ENCODE measurements around the gene BNC2. TPM values are rescaled to one million over a fixed set of nuclear protein-coding genes. Genes with fewer than 3 reads are reported as not detected.

Gene BNC2
- total RNA-seq, 1 experiment from 2014 or later: 16.1 TPM

DNA sequence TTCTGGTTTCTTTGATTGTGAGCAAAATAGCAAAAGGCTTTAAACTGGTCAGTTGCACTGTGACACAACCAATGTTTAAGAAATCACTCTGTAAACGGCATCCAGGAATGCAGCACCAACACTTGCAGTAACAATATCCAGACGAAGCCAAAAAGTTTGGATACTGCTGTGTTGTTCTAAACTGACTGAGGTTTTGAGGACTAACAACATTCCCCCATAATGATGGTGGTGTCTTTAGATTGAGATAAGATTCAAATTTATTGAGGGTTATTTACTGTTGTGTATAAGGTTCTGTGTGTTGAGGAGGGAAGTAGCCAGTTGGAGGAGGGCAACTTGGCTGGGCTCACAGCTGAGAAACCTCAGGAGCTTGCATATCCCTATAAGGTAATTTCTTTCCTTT, 353.6 kb downstream of the BNC2 start:
- no peaks in the 10 kb centered on the region for H3K36me3 ChIP-seq
- no peak overlapping the region for H3K27ac ChIP-seq
- H3K27me3 ChIP-seq: no peaks in the 10 kb centered on the region
- H3K4me1 ChIP-seq: peaks cover 21% of the 10 kb centered on the region
- no peak overlapping the region for H3K4me3 ChIP-seq
- no peak for DNase-seq
- no peaks in the 10 kb centered on the region for H3K9me3 ChIP-seq (replicated peaks)

DNA sequence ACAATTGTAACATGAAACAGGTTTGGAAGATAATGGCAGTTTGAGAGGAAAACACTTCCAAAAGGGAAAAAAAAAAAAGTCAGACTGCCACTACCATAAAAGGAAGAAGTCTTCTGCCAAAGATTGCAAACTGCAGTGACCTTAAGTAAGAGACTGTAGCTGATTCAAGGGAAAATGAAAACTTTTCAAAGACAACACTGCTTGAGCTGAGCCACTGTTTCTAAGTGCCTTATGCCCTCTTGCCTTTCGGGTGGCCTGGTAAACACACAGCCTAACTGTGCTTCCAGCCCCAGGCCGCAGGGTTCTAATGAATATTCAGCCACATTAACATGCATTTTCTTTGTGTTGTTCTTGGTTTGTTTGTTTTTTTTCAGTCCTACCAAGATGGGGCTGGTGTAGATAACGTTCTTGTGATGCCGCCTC, 354.6 kb downstream of the BNC2 start:
- no peaks in the 10 kb centered on the region for H3K27me3 ChIP-seq
- H3K27ac ChIP-seq: peak overlapping the region; percentile 33
- no peak overlapping the region for H3K4me3 ChIP-seq
- no peaks in the 10 kb centered on the region for H3K9me3 ChIP-seq (replicated peaks)
- DNase-seq: peak in 1 of 2 experiments; percentile 38
- no peaks in the 10 kb centered on the region for H3K36me3 ChIP-seq
- peaks cover 15% of the 10 kb centered on the region for H3K4me1 ChIP-seq

DNA sequence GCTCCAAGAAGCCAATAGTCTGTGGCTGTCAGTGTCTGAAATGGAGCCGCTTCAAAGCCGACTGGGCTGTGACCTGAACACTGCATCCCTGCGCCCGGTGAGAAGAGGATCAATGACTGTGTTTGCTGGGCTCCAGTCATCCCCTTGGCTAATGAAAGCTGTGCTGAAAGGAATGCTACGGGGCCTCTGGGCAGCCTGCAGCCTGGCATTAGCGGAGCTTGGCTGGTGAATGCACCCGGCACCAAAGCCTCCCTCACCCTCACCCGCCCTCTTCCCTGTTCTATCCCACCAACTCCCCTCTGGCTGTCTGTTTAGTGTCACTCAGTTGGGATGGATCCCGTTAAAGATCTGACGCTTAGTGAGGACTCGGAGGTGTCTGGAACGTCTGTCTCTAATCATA, 355.3 kb downstream of the BNC2 start:
- Histone ChIP-seq H3K4me3 (no peak overlapping the region), H3K4me1 (peaks cover 15% of the 10 kb centered on the region), H3K36me3 (no peaks in the 10 kb centered on the region), H3K9me3 (replicated peaks) (no peaks in the 10 kb centered on the region), H3K27me3 (no peaks in the 10 kb centered on the region), H3K27ac (no peak overlapping the region)
- DNase-seq: no peak

DNA sequence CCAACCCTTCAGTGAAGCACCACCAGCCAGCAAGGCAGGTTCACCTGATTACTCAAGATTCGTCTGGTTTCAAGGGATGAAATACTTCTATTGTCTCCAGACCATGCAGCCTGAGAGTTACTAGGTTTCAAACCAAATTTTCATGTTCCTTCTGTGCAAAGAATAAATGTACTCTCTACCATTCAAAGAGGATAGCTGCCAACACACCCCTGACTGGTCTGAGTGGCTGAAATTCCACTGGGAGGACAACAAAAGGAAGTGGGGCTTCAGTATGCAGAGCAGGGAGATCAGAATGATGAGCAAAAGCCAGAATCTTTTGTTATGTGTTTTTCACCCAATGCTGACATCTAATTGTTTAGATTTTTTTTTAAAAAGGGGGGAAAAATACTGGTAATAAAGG, 356.3 kb downstream of the BNC2 start:
- no peak for DNase-seq
- no peaks in the 10 kb centered on the region for H3K9me3 ChIP-seq (replicated peaks)
- peaks cover 15% of the 10 kb centered on the region for H3K4me1 ChIP-seq
- H3K36me3 ChIP-seq: no peaks in the 10 kb centered on the region
- no peak overlapping the region for H3K4me3 ChIP-seq
- no peaks in the 10 kb centered on the region for H3K27me3 ChIP-seq
- no peak overlapping the region for H3K27ac ChIP-seq

DNA sequence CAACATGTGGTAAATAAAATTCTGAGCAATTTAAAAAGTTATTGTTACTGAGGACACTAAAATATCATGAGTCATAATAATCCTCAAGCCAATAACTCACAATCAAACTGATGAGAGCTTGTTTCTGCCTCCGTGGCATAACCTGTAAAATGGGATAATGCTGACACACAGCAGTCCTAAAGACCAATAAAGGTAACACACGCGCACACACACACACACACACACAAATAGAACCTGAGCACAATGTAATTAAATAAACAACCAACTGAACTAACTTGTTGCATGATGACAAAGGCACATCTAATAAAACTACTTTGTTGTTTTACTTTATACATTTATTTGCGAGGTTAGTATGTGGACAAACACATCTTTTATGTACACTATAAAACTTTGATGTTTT, 358.2 kb downstream of the BNC2 start:
- Histone ChIP-seq H3K27ac (no peak overlapping the region), H3K4me1 (peaks cover 15% of the 10 kb centered on the region), H3K27me3 (no peaks in the 10 kb centered on the region), H3K36me3 (no peaks in the 10 kb centered on the region), H3K9me3 (replicated peaks) (no peaks in the 10 kb centered on the region), H3K4me3 (no peak overlapping the region)
- no peak for DNase-seq

DNA sequence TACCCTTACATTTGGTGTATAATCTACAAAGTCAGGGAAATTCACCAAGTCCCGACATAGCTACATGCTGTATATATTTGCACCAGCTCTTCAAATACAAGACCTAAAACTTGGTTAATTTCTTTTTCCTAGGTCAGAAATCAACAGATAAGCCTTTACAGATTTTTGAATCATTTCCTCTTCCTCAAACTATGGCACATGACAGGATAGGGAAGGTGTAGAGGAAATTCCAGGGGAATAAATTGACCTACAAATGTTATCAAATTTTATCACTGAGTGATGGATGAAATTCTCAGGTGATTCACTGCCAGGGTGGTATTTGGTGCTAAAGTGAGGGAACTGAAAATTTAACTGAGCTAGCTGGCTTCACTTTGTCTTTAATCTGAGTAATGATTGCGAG, 360.0 kb downstream of the BNC2 start:
- H3K4me3 ChIP-seq: no peak overlapping the region
- H3K36me3 ChIP-seq: no peaks in the 10 kb centered on the region
- H3K4me1 ChIP-seq: peaks cover 12% of the 10 kb centered on the region
- no peak for DNase-seq
- H3K9me3 ChIP-seq (replicated peaks): no peaks in the 10 kb centered on the region
- H3K27ac ChIP-seq: no peak overlapping the region
- no peaks in the 10 kb centered on the region for H3K27me3 ChIP-seq

DNA sequence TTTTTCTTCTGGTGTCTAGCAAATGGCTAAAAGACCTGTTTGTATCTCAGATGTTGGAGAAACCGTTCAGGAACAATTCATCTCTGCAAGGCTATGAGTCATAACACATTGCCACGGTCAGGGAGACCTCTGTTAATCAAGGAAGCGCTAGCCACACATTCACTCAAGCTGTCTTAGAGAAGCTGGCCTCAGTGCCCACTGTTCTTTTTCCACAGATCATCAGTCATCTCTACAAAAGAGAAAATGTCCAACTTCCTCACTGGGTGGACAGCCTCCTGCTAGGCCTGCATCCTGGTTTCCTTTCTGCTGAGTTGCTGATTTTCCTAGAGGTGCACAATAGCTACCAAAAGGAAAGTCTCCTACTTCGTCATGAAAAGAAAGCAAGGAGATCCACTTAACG, 360.5 kb downstream of the BNC2 start:
- Histone ChIP-seq H3K4me3 (no peak overlapping the region), H3K9me3 (replicated peaks) (no peaks in the 10 kb centered on the region), H3K27ac (no peak overlapping the region), H3K36me3 (no peaks in the 10 kb centered on the region), H3K4me1 (peaks cover 15% of the 10 kb centered on the region), H3K27me3 (no peaks in the 10 kb centered on the region)
- no peak for DNase-seq

DNA sequence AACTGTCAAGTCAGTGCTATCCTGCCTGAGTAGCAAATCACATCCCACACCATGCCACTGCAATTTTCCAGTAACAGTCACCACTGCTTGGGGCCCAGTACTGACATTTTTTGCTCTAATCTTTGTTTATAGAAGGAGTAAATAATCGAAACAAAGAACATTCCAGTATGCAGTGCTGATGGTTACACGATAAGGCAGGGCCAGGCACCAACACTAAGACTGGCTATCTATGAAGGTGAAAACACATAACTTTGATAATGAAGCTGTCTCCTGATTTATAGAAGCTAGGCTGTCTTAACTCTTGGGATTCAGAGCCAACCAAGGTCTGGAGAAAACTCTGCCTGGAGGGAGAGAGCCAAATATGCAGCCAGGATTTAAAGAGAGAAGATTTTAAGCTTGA, 365.3 kb downstream of the BNC2 start:
- Histone ChIP-seq H3K36me3 (no peaks in the 10 kb centered on the region), H3K4me1 (peaks cover 25% of the 10 kb centered on the region), H3K27me3 (no peaks in the 10 kb centered on the region), H3K4me3 (no peak overlapping the region), H3K9me3 (replicated peaks) (no peaks in the 10 kb centered on the region), H3K27ac (peak overlapping the region; percentile 57)
- peak; percentile 45 to 59 for DNase-seq

DNA sequence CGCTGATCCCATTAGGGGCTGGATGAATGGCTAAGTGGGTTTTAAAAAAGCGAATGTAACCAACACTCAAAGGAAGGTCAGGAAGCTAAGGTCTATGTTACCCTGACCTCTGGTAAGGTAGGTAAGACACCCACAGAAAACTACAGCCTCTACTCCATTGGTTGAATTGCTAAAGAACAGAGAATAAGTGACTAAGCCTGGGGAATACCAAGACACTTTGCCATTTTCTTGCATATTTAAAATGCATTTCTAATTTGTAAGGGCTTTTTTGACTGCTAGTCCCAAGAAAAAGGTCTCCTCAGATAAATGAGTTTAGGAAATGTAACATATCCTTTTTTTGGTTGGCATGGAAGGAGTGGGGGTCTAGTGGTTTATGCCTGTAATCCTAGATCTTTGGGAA, 368.7 kb downstream of the BNC2 start:
- DNase-seq: no peak
- no peaks in the 10 kb centered on the region for H3K9me3 ChIP-seq (replicated peaks)
- H3K36me3 ChIP-seq: no peaks in the 10 kb centered on the region
- no peak overlapping the region for H3K4me3 ChIP-seq
- H3K4me1 ChIP-seq: peaks cover 23% of the 10 kb centered on the region
- no peak overlapping the region for H3K27ac ChIP-seq
- H3K27me3 ChIP-seq: no peaks in the 10 kb centered on the region

DNA sequence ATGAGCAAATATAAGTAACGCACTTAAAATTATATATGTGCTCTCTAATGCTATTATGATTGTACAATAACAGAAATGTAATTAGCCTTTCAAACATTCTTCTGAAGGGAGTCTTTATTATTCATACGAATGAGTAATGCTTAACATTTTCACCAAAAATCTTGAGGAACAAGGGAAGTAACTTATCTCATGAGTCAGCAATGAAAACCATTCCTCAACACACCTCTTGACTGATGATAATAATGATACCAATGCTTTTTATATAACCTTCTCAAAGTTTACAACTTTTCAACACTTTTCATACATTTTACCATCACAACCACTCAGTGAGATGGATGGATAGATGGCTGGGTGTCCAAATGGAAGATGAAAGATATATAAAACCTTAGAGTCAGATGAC, 369.3 kb downstream of the BNC2 start:
- H3K27me3 ChIP-seq: no peaks in the 10 kb centered on the region
- H3K4me3 ChIP-seq: no peak overlapping the region
- H3K9me3 ChIP-seq (replicated peaks): no peaks in the 10 kb centered on the region
- no peak for DNase-seq
- peaks cover 22% of the 10 kb centered on the region for H3K4me1 ChIP-seq
- no peaks in the 10 kb centered on the region for H3K36me3 ChIP-seq
- no peak overlapping the region for H3K27ac ChIP-seq

DNA sequence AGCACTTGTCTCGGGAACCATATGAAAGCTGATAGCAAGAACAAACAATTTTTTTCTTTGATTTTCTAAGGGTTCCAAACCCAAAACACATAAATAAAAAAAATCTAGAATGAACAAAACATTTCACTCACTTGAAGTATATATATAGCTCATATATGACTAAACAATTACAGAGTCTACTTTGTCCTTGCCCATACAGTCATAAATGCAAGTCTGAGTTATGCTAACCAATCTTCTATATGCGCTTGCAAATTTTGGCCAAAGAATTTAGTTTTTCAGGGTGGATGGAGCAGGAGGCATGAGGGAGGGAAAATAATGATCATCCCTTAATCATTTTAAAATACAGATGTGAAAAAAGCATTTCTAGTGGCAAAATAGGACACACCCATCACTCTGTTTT, 370.1 kb downstream of the BNC2 start:
- Histone ChIP-seq H3K27me3 (no peaks in the 10 kb centered on the region), H3K27ac (no peak overlapping the region), H3K36me3 (no peaks in the 10 kb centered on the region), H3K9me3 (replicated peaks) (no peaks in the 10 kb centered on the region), H3K4me1 (peaks cover 14% of the 10 kb centered on the region), H3K4me3 (no peak overlapping the region)
- no peak for DNase-seq

DNA sequence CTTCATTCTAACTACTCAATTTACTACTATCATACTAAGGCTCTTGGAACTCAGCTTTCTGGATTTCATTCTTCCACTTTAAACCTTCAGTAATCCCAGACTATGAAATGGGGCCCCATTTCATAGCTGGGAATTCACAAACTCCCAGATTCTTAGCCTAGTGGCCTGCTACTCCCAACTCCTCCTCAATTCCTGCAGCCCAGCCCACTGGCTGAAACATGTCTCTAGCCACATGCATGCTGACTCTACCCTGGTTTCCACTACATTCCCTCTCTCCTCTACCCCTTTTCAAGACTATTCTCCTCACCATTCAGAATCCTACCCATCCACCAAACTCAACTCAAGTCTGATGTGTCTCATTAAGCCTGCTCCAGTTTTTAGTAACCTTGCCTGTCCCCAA, 370.6 kb downstream of the BNC2 start:
- H3K4me1 ChIP-seq: peaks cover 9% of the 10 kb centered on the region
- H3K4me3 ChIP-seq: no peak overlapping the region
- DNase-seq: no peak
- no peak overlapping the region for H3K27ac ChIP-seq
- H3K36me3 ChIP-seq: no peaks in the 10 kb centered on the region
- H3K9me3 ChIP-seq (replicated peaks): no peaks in the 10 kb centered on the region
- no peaks in the 10 kb centered on the region for H3K27me3 ChIP-seq

DNA sequence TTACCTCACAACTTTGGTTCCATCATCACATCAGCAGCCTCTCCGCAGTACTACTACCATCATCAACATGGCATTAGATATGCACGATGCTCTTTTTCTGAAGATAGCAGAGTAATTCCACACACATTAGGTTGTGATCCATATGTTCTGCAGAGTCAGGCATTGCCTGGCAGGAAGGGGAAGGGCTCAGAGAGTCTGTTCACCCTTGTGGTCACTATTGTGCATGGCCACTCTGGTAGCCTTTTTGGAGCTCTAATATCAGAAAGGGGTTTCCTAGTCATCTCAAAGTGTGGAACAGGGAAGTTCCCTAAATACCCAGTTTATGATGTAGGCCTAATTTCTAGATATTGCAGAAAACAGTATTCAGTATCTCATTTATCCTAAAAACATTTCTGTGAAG, 373.6 kb downstream of the BNC2 start:
- H3K4me1 ChIP-seq: no peaks in the 10 kb centered on the region
- H3K27me3 ChIP-seq: no peaks in the 10 kb centered on the region
- no peak for DNase-seq
- H3K27ac ChIP-seq: no peak overlapping the region
- no peaks in the 10 kb centered on the region for H3K9me3 ChIP-seq (replicated peaks)
- no peaks in the 10 kb centered on the region for H3K36me3 ChIP-seq
- no peak overlapping the region for H3K4me3 ChIP-seq

DNA sequence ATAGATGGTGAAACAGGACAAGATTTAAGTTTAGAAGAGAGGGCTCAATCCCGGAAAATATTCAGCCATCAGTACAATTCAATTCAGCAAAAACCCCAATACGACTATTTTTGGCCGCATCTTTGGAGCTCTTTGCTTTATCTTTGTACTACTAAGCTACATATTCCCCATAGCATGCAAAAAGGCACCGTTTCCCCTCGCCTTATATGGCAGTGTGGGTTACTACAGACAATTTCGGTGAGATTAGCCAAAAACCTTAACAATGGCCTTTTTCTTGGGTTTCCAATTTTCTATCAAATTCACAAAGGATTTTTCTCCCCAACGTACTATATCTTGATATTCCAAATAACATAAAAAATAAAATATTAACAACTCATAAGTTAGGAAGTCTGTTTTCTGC, 382.6 kb downstream of the BNC2 start:
- Histone ChIP-seq H3K9me3 (replicated peaks) (no peaks in the 10 kb centered on the region), H3K4me1 (peaks cover 12% of the 10 kb centered on the region), H3K36me3 (no peaks in the 10 kb centered on the region; the same call in 1 of the 2 replicates), H3K4me3 (no peak overlapping the region), H3K27me3 (no peaks in the 10 kb centered on the region), H3K27ac (no peak overlapping the region)
- DNase-seq: no peak

DNA sequence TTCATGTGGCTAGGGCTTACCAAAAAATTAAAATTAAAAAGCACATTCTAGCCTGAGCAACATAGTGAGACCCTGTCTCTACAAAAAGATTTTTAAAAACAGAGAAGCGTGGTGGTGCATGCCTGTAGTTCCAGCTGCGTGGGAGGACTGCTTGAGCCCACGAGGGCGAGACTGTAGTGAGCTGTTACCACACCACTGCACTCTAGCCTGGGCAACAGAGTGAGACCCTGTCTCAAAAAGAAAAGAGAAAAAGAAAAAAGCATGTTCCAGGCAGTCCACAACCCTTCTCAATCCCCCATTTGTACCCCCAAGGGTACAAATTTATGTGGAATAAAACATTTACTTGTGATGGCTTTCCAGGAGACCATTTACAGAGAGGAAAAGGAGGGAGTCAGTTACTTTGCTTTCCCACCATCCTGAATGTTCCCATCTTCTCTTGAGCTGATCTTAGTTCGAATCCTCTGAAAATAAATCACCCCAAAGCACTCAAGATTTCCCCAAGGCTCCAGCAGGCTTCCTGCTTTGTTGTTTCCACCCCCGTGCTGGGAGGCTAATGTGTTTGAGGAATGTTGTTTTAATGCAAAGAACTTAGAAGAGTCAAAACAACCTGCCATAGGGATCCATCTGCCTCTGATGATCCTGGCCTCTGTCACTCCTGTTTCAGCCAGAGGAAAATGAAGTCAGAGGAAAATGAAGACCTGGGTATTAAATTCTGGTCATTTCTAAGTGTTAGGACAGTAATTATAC, 384.7 kb downstream of the BNC2 start:
- DNase-seq: no peak
- Histone ChIP-seq H3K27me3 (no peaks in the 10 kb centered on the region), H3K27ac (no peak overlapping the region), H3K4me1 (peaks cover 12% of the 10 kb centered on the region), H3K4me3 (no peak overlapping the region), H3K36me3 (no peaks in the 10 kb centered on the region; the same call in 1 of the 2 replicates), H3K9me3 (replicated peaks) (no peaks in the 10 kb centered on the region)

DNA sequence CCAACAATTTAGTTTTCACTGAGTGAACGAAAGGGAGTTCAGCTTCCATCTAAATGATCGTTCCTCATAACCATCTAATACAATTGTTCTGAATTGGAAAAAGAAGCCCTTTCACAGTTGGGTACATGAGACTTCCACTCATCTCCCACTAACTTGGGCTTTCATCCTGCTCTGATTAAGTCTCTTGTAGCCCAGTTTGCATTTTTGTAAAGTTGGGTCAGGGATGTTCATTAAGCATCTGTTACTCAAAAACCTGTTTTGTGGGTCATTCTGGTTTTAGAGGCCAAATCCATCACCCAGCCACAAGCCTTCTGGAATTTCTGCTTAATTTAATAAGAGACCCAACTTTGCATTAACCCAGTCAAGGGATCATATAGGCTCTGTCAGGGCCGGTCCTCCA, 385.3 kb downstream of the BNC2 start:
- H3K36me3 ChIP-seq: no peaks in the 10 kb centered on the region; the same call in 1 of the 2 replicates
- peak in 1 of 2 experiments; percentile 22 for DNase-seq
- peaks cover 12% of the 10 kb centered on the region for H3K4me1 ChIP-seq

More for the DNA sequence above, 385.3 kb downstream of the BNC2 start:
- Histone ChIP-seq H3K4me3 (no peak overlapping the region), H3K27ac (no peak overlapping the region), H3K27me3 (no peaks in the 10 kb centered on the region), H3K9me3 (replicated peaks) (no peaks in the 10 kb centered on the region)
